IMR-90 (cell line): Measurements from ENCODE around the gene ADRA1B. TPM values are rescaled to one million over a fixed set of nuclear protein-coding genes. Genes with fewer than 3 reads are reported as not detected.

Experiments used
- ATAC-seq: fragments of 200-7000 bp; cut with Tn5 transposase; 2 replicates; pipeline ENCODE4 v1.9.1; 2020; ENCODE audit warnings: low read depth, mild to moderate bottlenecking, moderate library complexity
- BruUV-seq: library from RNA; stranded (reverse); fragments of 400-500 nt; replicated peaks from 2 replicates; lab custom pipeline; 2021; lab: Mats Ljungman, UMichigan
- CTCF ChIA-PET: fragments of 300-600 bp; formaldehyde crosslinking; extraction: SDS; loops from one replicate; lab custom pipeline; 2021; ENCODE audit warnings: antibody characterized with exemption; lab: Yijun Ruan, JAX
- POLR2A ChIA-PET: fragments of 300-600 bp; sonication (Branson Sonifier 250); formaldehyde crosslinking; loops from one replicate; lab custom pipeline; 2022; ENCODE audit warnings: antibody characterized with exemption; ENCODE audit not compliant: unreplicated experiment; lab: Charles Lee
- DNase-seq: peaks from one replicate; pipeline ENCODE4 v3.0.0; 2013
- H2AFZ ChIP-seq: replicated peaks from 2 replicates; pipeline ENCODE3; 2013; ENCODE audit warnings: low read length, mild to moderate bottlenecking; ENCODE audit not compliant: poor library complexity
- H2AK5ac ChIP-seq: 2 replicates; pipeline ENCODE4 v1.6.1; 2013; ENCODE audit warnings: low read depth, low read length, inconsistent platforms
- H2AK9ac ChIP-seq: replicated peaks from 2 replicates; pipeline ENCODE3; 2013; ENCODE audit warnings: mild to moderate bottlenecking, low read depth, low read length, moderate library complexity; ENCODE audit not compliant: poor library complexity
- H2BK120ac ChIP-seq: 2 replicates; pipeline ENCODE4 v1.6.1; 2013; ENCODE audit warnings: low read depth, low read length, inconsistent platforms
- H2BK15ac ChIP-seq: 3 replicates; pipeline ENCODE4 v1.6.1; 2013; ENCODE audit warnings: low read depth, low read length, inconsistent platforms
- H2BK20ac ChIP-seq: 2 replicates; pipeline ENCODE4 v1.6.1; 2013; ENCODE audit warnings: low read depth, mild to moderate bottlenecking, inconsistent platforms, low read length, moderate library complexity
- H2BK5ac ChIP-seq: 2 replicates; pipeline ENCODE4 v1.6.1; 2013; ENCODE audit warnings: mild to moderate bottlenecking, low read depth, low read length, inconsistent platforms; ENCODE audit not compliant: poor library complexity, severe bottlenecking
- H3K14ac ChIP-seq: replicated peaks from 2 replicates; pipeline ENCODE4 v1.6.1; 2013; ENCODE audit warnings: low read depth, low read length, inconsistent platforms
- H3K18ac ChIP-seq: 2 replicates; pipeline ENCODE4 v1.6.1; 2013; ENCODE audit warnings: low read depth, low read length, control low read depth
- H3K23ac ChIP-seq: 2 replicates; pipeline ENCODE4 v1.6.1; 2013; ENCODE audit warnings: low read depth, low read length, inconsistent platforms
- H3K27ac ChIP-seq: 2 replicates; pipeline ENCODE4 v1.5.1; 2013; ENCODE audit warnings: mild to moderate bottlenecking, control low read depth, low read length; ENCODE audit not compliant: insufficient read depth
- H3K27me3 ChIP-seq: 2 replicates; pipeline ENCODE4 v1.6.1; 2013; ENCODE audit warnings: low read length; ENCODE audit not compliant: control insufficient read depth, insufficient read depth
- H3K36me3 ChIP-seq: 2 replicates; pipeline ENCODE4 v1.6.1; 2013; ENCODE audit warnings: low read length, mixed read lengths; ENCODE audit not compliant: control insufficient read depth, insufficient read depth
- H3K4ac ChIP-seq: 2 replicates; pipeline ENCODE4 v1.6.1; 2013; ENCODE audit warnings: low read depth, low read length, inconsistent platforms
- H3K4me1 ChIP-seq: 2 replicates; pipeline ENCODE4 v1.6.1; 2013; ENCODE audit warnings: low read length, mixed read lengths; ENCODE audit not compliant: control insufficient read depth, insufficient read depth
- H3K4me2 ChIP-seq: 2 replicates; pipeline ENCODE4 v1.6.1; 2013; ENCODE audit warnings: low read depth, mild to moderate bottlenecking, control low read depth, low read length, moderate library complexity
- H3K4me3 ChIP-seq: 2 replicates; pipeline ENCODE4 v1.5.1; 2013; ENCODE audit warnings: low read depth, mild to moderate bottlenecking, control low read depth, low read length, moderate library complexity; ENCODE audit not compliant: insufficient read depth
- H3K56ac ChIP-seq: 2 replicates; pipeline ENCODE4 v1.6.1; 2013; ENCODE audit warnings: low read length, inconsistent platforms; ENCODE audit not compliant: insufficient read depth; ENCODE audit errors: extremely low read depth
- H3K79me1 ChIP-seq, 2 experiments: 2 replicates each; pipeline ENCODE4 v1.6.1; 2013; ENCODE audit warnings: low read length in 2 of 2, inconsistent platforms in 1 of 2, low read depth in 1 of 2
- H3K9ac ChIP-seq: 2 replicates; pipeline ENCODE4 v1.6.1; 2013; ENCODE audit warnings: low read depth, low read length, control low read depth
- H3K9me1 ChIP-seq: 2 replicates; pipeline ENCODE4 v1.6.1; 2013; ENCODE audit warnings: low read length, inconsistent platforms; ENCODE audit not compliant: insufficient read depth
- H3K9me3 ChIP-seq: 2 replicates; pipeline ENCODE4 v1.6.1; 2013; ENCODE audit warnings: low read length; ENCODE audit not compliant: control insufficient read depth, insufficient read depth
- H4K20me1 ChIP-seq: 2 replicates; pipeline ENCODE4 v1.6.1; 2013; ENCODE audit warnings: low read length, inconsistent platforms; ENCODE audit not compliant: insufficient read depth
- H4K5ac ChIP-seq: 2 replicates; pipeline ENCODE4 v1.6.1; 2013; ENCODE audit warnings: mild to moderate bottlenecking, low read depth, low read length, control low read depth
- H4K8ac ChIP-seq, 2 experiments: 2 replicates each; pipeline ENCODE4 v1.6.1; 2013; ENCODE audit warnings: low read depth in 2 of 2, low read length in 2 of 2, control low read depth in 1 of 2, inconsistent platforms in 1 of 2
- H4K91ac ChIP-seq: 2 replicates; pipeline ENCODE4 v1.6.1; 2013; ENCODE audit warnings: low read depth, low read length, inconsistent platforms; ENCODE audit not compliant: insufficient read depth
- BHLHE40 ChIP-seq: fragments of 150-350 bp; IDR thresholded peaks from 2 replicates; pipeline ENCODE4 v1.6.1; 2016; ENCODE audit warnings: mild to moderate bottlenecking, low read depth, low read length
- CEBPB ChIP-seq: IDR thresholded peaks from 2 replicates; pipeline ENCODE4 v1.6.1; 2012; ENCODE audit warnings: low read depth, low read length, improper control_type of control experiment
- CHD1 ChIP-seq: IDR thresholded peaks from 2 replicates; pipeline ENCODE4 v1.6.1; 2012; ENCODE audit warnings: low read depth, low read length, improper control_type of control experiment
- FOS ChIP-seq: fragments of 150-350 bp; IDR thresholded peaks from 2 replicates; pipeline ENCODE4 v1.6.1; 2016; ENCODE audit warnings: low read depth, low read length
- MAFK ChIP-seq: IDR thresholded peaks from 2 replicates; pipeline ENCODE4 v1.6.1; 2012; ENCODE audit warnings: low read depth, low read length, improper control_type of control experiment
- MAZ ChIP-seq: IDR thresholded peaks from 2 replicates; pipeline ENCODE4 v1.6.1; 2012; ENCODE audit warnings: low read depth, mild to moderate bottlenecking, low read length, improper control_type of control experiment, moderate library complexity, borderline replicate concordance
- MXI1 ChIP-seq: IDR thresholded peaks from 2 replicates; pipeline ENCODE4 v1.6.1; 2012; ENCODE audit warnings: low read depth, mild to moderate bottlenecking, low read length, moderate library complexity, borderline replicate concordance
- NFE2L2 ChIP-seq: fragments of 150-350 bp; IDR thresholded peaks from 2 replicates; pipeline ENCODE4 v1.6.1; 2016; ENCODE audit warnings: low read depth, mild to moderate bottlenecking, low read length
- POLR2A ChIP-seq: IDR thresholded peaks from 2 replicates; pipeline ENCODE4 v1.6.1; 2012; ENCODE audit warnings: mild to moderate bottlenecking, low read depth, low read length
- RAD21 ChIP-seq: IDR thresholded peaks from 2 replicates; pipeline ENCODE4 v1.6.1; 2012; ENCODE audit warnings: low read length, improper control_type of control experiment
- RCOR1 ChIP-seq: IDR thresholded peaks from 2 replicates; pipeline ENCODE4 v1.6.1; 2012; ENCODE audit warnings: mild to moderate bottlenecking, low read length, improper control_type of control experiment; ENCODE audit not compliant: insufficient replicate concordance
- RFX5 ChIP-seq: IDR thresholded peaks from 2 replicates; pipeline ENCODE4 v1.8.0; 2012; ENCODE audit warnings: low read depth, mild to moderate bottlenecking, low read length, moderate library complexity
- SMC3 ChIP-seq: fragments of 150-350 bp; IDR thresholded peaks from 2 replicates; pipeline ENCODE4 v1.6.1; 2016; ENCODE audit warnings: low read depth, mild to moderate bottlenecking, antibody characterized with exemption, low read length, moderate library complexity
- WGBS, 2 experiments: methylation state at CpG; one replicate each; pipeline versions ENCODE4 v1.1.5 to v1.1.7; 2013; ENCODE audit warnings: missing lambda C conversion rate in 2 of 2; ENCODE audit not compliant: insufficient read length in 1 of 2; ENCODE audit errors: extremely low coverage in 2 of 2; 5-methylcytosine and 5-hydroxymethylcytosine counted together
- dilution Hi-C: fragments of 300-500 bp; cut with HindIII; formaldehyde crosslinking; loops from one replicate; pipeline ENCODE4 v1.14.3; 2018; ENCODE audit warnings: low sequenced_read_pairs; ENCODE audit not compliant: unreplicated experiment
- in situ Hi-C: fragments of 300-500 bp; cut with MboI; formaldehyde crosslinking; loops from 3 replicates; pipeline ENCODE4 v1.14.3; 2019; ENCODE audit warnings: low sequenced_read_pairs, inconsistent platforms, mixed read lengths
- intact Hi-C: fragments of 100-400 bp; cut with micrococcal nuclease; formaldehyde crosslinking; loops from 2 replicates; pipeline ENCODE4 v1.10.0; 2022
- polyA plus RNA-seq, 3 experiments: library from polyadenylated mRNA; depleted of rRNA; stranded (reverse); fragments of >200 nt; gene quantifications; 2 replicates each; pipeline ENCODE4 v1.2.3, GENCODE V29; 2012; ENCODE audit warnings: low replicate concordance in 1 of 3
- total RNA-seq: library from RNA; depleted of rRNA; stranded (reverse); fragments of >200 nt; gene quantifications from 2 replicates; pipeline ENCODE4 v1.2.3, GENCODE V29; 2012
- TF ChIP-seq, protein P1 (sequence below): fragments of 150-350 bp; IDR thresholded peaks from 2 replicates; pipeline ENCODE4 v1.6.1; 2016; ENCODE audit warnings: low read depth, mild to moderate bottlenecking, low read length, moderate library complexity, borderline replicate concordance
- TF ChIP-seq, protein P2 (sequence below): fragments of 150-350 bp; IDR thresholded peaks from 2 replicates; pipeline ENCODE4 v1.6.1; 2017; ENCODE audit warnings: mild to moderate bottlenecking, antibody characterized with exemption, low read length, low read depth
- TF ChIP-seq, protein P3 (sequence below): conservative IDR thresholded peaks from 2 replicates; pipeline ENCODE4 v1.5.1; 2012; ENCODE audit warnings: mild to moderate bottlenecking, low read depth, low read length, improper control_type of control experiment

ADRA1B gene
- total and polyA plus RNA-seq, 2 of the 4 experiments (the other 2 are of a cell fraction), result 0.18 to 1.5 TPM

DNA sequence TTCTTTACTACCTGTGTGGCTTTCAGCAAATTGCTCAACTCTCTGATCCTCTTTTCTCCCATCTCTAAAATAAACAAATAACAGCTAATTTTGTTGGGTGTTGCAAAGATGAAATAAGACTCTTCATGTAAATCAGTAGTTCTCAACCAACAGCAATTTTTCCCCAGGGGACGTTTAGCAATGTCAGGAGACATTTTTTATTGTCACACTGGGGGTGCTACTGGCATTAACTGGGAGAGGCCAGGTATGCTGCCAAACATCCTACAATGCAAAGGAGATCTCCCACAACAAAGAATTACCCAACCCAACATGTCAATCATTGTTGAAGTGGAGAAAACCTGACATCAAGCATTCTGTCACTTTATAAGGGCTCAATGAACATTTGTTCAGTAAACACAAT lies 19.7 kb downstream of the ADRA1B start:
- Histone ChIP-seq H2AK9ac (no peak overlapping the region), H2BK15ac (no peak overlapping the region), H3K9me3 (no peaks in the 10 kb centered on the region), H3K14ac (no peak overlapping the region), H3K23ac (no peak overlapping the region), H2BK20ac (no peak overlapping the region), H3K79me1 (no peaks in the 10 kb centered on the region), H3K4me2 (no peak overlapping the region), H3K56ac (no peak overlapping the region), H3K9me1 (no peaks in the 10 kb centered on the region; the same call in 1 of the 2 replicates), H4K5ac (no peak overlapping the region), H2AFZ (no peak overlapping the region), H4K20me1 (no peaks in the 10 kb centered on the region), H3K27ac (no peak overlapping the region), H3K4me1 (no peaks in the 10 kb centered on the region), H4K91ac (no peak overlapping the region), H2AK5ac (no peak overlapping the region), H3K27me3 (no peaks in the 10 kb centered on the region), H2BK5ac (no peak overlapping the region), H3K36me3 (no peaks in the 10 kb centered on the region), H3K18ac (no peak overlapping the region), H2BK120ac (no peak overlapping the region), H3K4me3 (no peak overlapping the region), H3K9ac (no peak overlapping the region), H4K8ac (no peak overlapping the region), H3K4ac (no peak overlapping the region)
- BruUV-seq, result no TSS peak
- DNase-seq (no peak), ATAC-seq (no peak)
- intact Hi-C loops (no loop called here), in situ Hi-C loops (no loop called here), dilution Hi-C loops (no loop called here)
- no CpG with 5 or more reads among the region's 1 CpG for WGBS, 2 experiments
- TF ChIP-seq RCOR1 (no peak), RFX5 (no peak), RAD21 (no peak), BHLHE40 (no peak), MAFK (no peak), FOS (no peak), MXI1 (no peak), SMC3 (no peak), CHD1 (no peak), POLR2A (no peak), MAZ (no peak), NFE2L2 (no peak), CEBPB (no peak)
- TF ChIP-seq, protein P1, sequence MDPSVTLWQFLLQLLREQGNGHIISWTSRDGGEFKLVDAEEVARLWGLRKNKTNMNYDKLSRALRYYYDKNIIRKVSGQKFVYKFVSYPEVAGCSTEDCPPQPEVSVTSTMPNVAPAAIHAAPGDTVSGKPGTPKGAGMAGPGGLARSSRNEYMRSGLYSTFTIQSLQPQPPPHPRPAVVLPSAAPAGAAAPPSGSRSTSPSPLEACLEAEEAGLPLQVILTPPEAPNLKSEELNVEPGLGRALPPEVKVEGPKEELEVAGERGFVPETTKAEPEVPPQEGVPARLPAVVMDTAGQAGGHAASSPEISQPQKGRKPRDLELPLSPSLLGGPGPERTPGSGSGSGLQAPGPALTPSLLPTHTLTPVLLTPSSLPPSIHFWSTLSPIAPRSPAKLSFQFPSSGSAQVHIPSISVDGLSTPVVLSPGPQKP, result no peak
- TF ChIP-seq, protein P2, sequence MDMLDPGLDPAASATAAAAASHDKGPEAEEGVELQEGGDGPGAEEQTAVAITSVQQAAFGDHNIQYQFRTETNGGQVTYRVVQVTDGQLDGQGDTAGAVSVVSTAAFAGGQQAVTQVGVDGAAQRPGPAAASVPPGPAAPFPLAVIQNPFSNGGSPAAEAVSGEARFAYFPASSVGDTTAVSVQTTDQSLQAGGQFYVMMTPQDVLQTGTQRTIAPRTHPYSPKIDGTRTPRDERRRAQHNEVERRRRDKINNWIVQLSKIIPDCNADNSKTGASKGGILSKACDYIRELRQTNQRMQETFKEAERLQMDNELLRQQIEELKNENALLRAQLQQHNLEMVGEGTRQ, result no peak
- TF ChIP-seq, protein P3, sequence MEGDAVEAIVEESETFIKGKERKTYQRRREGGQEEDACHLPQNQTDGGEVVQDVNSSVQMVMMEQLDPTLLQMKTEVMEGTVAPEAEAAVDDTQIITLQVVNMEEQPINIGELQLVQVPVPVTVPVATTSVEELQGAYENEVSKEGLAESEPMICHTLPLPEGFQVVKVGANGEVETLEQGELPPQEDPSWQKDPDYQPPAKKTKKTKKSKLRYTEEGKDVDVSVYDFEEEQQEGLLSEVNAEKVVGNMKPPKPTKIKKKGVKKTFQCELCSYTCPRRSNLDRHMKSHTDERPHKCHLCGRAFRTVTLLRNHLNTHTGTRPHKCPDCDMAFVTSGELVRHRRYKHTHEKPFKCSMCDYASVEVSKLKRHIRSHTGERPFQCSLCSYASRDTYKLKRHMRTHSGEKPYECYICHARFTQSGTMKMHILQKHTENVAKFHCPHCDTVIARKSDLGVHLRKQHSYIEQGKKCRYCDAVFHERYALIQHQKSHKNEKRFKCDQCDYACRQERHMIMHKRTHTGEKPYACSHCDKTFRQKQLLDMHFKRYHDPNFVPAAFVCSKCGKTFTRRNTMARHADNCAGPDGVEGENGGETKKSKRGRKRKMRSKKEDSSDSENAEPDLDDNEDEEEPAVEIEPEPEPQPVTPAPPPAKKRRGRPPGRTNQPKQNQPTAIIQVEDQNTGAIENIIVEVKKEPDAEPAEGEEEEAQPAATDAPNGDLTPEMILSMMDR, result no peak
- CTCF ChIA-PET, result interaction anchor here (0.5 kb wide), 1 partner anchor 32 kb away, joined by 3 read pairs; no protein-coding TSS in a partner anchor
- POLR2A ChIA-PET, result no interaction called here
